Neural cell (in vitro differentiated cells): ENCODE results near the gene NAP1L1. TPM values are rescaled to one million over a fixed set of nuclear protein-coding genes. Genes with fewer than 3 reads are reported as not detected.

ENCODE experiments used
- H2AFZ ChIP-seq: fragments of 200-600, 300-800 bp; sonication (generic), shearing (Covaris generic); 2 replicates; pipeline ENCODE4 v1.6.0; 2014; ENCODE audit warnings: low read depth, mild to moderate bottlenecking, antibody characterized with exemption, low read length, moderate library complexity
- H3F3A ChIP-seq: fragments of 200-600 bp; shearing (Covaris generic); 2 replicates; pipeline ENCODE4 v1.6.1; 2016; ENCODE audit warnings: mild to moderate bottlenecking, moderate library complexity, mixed read lengths, antibody characterized with exemption, low read length; ENCODE audit not compliant: insufficient read depth, poor library complexity, severe bottlenecking
- H3K27ac ChIP-seq: fragments of 200-600, 300-800 bp; sonication (generic), shearing (Covaris generic); 2 replicates; pipeline ENCODE4 v1.5.1; 2014; ENCODE audit warnings: mild to moderate bottlenecking, low read length, moderate library complexity
- H3K27me3 ChIP-seq: fragments of 300-800, 200-600 bp; sonication (generic), shearing (Covaris generic); 2 replicates; pipeline ENCODE4 v1.6.0; 2014; ENCODE audit warnings: mild to moderate bottlenecking, low read depth, low read length, moderate library complexity; ENCODE audit not compliant: insufficient read depth
- H3K36me3 ChIP-seq: fragments of 300-800, 200-600 bp; sonication (generic), shearing (Covaris generic); 2 replicates; pipeline ENCODE4 v1.5.1; 2014; ENCODE audit warnings: mild to moderate bottlenecking, antibody characterized with exemption, low read length, moderate library complexity; ENCODE audit not compliant: insufficient read depth
- H3K4me2 ChIP-seq: fragments of 300-800, 200-600 bp; sonication (generic), shearing (Covaris generic); 2 replicates; pipeline ENCODE4 v1.6.0; 2014; ENCODE audit warnings: mild to moderate bottlenecking, low read length
- H3K4me3 ChIP-seq: fragments of 300-800, 200-600 bp; sonication (generic), shearing (Covaris generic); 2 replicates; pipeline ENCODE4 v1.5.1; 2014; ENCODE audit warnings: mild to moderate bottlenecking, low read length, moderate library complexity
- H3K79me2 ChIP-seq: fragments of 200-600 bp; shearing (Covaris generic); replicated peaks from 2 replicates; pipeline ENCODE4 v1.6.0; 2014; ENCODE audit warnings: mild to moderate bottlenecking, low read length, moderate library complexity; ENCODE audit not compliant: insufficient read depth
- H3K9ac ChIP-seq: fragments of 300-800, 200-600 bp; sonication (generic), shearing (Covaris generic); 2 replicates; pipeline ENCODE4 v1.6.1; 2016; ENCODE audit warnings: mild to moderate bottlenecking, low read length, mixed read lengths
- H3K9me2 ChIP-seq: fragments of 200-600 bp; shearing (Covaris generic); 2 replicates; pipeline ENCODE4 v1.6.1; 2016; ENCODE audit warnings: mild to moderate bottlenecking, low read length, mixed read lengths; ENCODE audit not compliant: insufficient read depth
- H3K9me3 ChIP-seq: fragments of 200-600, 300-800 bp; sonication (generic), shearing (Covaris generic); 2 replicates; pipeline ENCODE4 v1.6.1; 2016; ENCODE audit warnings: mild to moderate bottlenecking, mixed run types, low read length, moderate library complexity, mixed read lengths
- H4K20me1 ChIP-seq: fragments of 200-600 bp; shearing (Covaris generic); 2 replicates; pipeline ENCODE4 v1.6.1; 2016; ENCODE audit warnings: mild to moderate bottlenecking, mixed run types; ENCODE audit not compliant: insufficient read depth
- CTCF ChIP-seq: fragments of 450-650 bp; IDR thresholded peaks from 2 replicates; pipeline ENCODE4 v1.5.1; 2014; ENCODE audit warnings: antibody characterized with exemption, mild to moderate bottlenecking, moderate library complexity; ENCODE audit not compliant: poor library complexity, severe bottlenecking
- EP300 ChIP-seq: fragments of 450-650 bp; conservative IDR thresholded peaks from 2 replicates; pipeline ENCODE4 v1.6.1; 2014; ENCODE audit warnings: antibody characterized with exemption, mild to moderate bottlenecking, moderate library complexity; ENCODE audit not compliant: poor library complexity, severe bottlenecking
- EZH2 ChIP-seq: fragments of 200-600, 300-800 bp; shearing (Covaris generic), sonication (generic); IDR thresholded peaks from 2 replicates; pipeline ENCODE4 v1.6.1; 2014; ENCODE audit warnings: antibody characterized with exemption, low read length, borderline replicate concordance, mild to moderate bottlenecking; ENCODE audit not compliant: insufficient read depth, poor library complexity, severe bottlenecking
- MXI1 ChIP-seq: fragments of 450-650 bp; conservative IDR thresholded peaks from 2 replicates; pipeline ENCODE4 v1.6.1; 2014; ENCODE audit warnings: antibody characterized with exemption, mild to moderate bottlenecking; ENCODE audit not compliant: poor library complexity, severe bottlenecking
- POLR2AphosphoS5 ChIP-seq: IDR thresholded peaks from 2 replicates; pipeline ENCODE4 v1.6.1; 2012
- RAD21 ChIP-seq: fragments of 450-650 bp; conservative IDR thresholded peaks from 2 replicates; pipeline ENCODE4 v1.6.1; 2014; ENCODE audit warnings: antibody characterized with exemption, mild to moderate bottlenecking, moderate library complexity
- REST ChIP-seq: IDR thresholded peaks from 2 replicates; pipeline ENCODE4 v1.6.1; 2012; ENCODE audit warnings: borderline replicate concordance
- SMC3 ChIP-seq: fragments of 450-650 bp; conservative IDR thresholded peaks from 2 replicates; pipeline ENCODE4 v1.6.1; 2014; ENCODE audit warnings: antibody characterized with exemption, mild to moderate bottlenecking, moderate library complexity; ENCODE audit not compliant: poor library complexity
- TAF1 ChIP-seq: IDR thresholded peaks from 2 replicates; pipeline ENCODE4 v1.6.1; 2012; ENCODE audit warnings: low read depth
- polyA plus RNA-seq: library from polyadenylated mRNA; depleted of rRNA; stranded (reverse); fragments of >200 nt; gene quantifications from 2 replicates; pipeline ENCODE4 v1.2.3, GENCODE V29; 2014

The NAP1L1 gene
- polyA plus RNA-seq, 1 donor from 2014 or later: 359 TPM

- no peaks in the 10 kb centered on the region for H4K20me1 ChIP-seq
- peaks cover 7% of the 10 kb centered on the region for H3K27me3 ChIP-seq
- peaks cover 10% of the 10 kb centered on the region for H3K79me2 ChIP-seq
- H3K36me3 ChIP-seq: no peaks in the 10 kb centered on the region
- no peak overlapping the region for H3K4me3 ChIP-seq
- no peaks in the 10 kb centered on the region for H3K9me2 ChIP-seq
- H3K27ac ChIP-seq: no peak overlapping the region
- H3K9ac ChIP-seq: no peak overlapping the region
- no peaks in the 10 kb centered on the region for H3F3A ChIP-seq
- no peaks in the 10 kb centered on the region for H3K9me3 ChIP-seq
- TF ChIP-seq RAD21: no peak
- TF ChIP-seq SMC3: no peak
- TF ChIP-seq MXI1: no peak
- TF ChIP-seq TAF1: no peak
- no peak for TF ChIP-seq EZH2
- no peak for TF ChIP-seq EP300
- no peak for TF ChIP-seq REST
- no peak for TF ChIP-seq CTCF
- TF ChIP-seq POLR2AphosphoS5: no peak
- no peak overlapping the region for H3K4me2 ChIP-seq
- no peak overlapping the region for H2AFZ ChIP-seq
These were observed 60.2 kb downstream of the NAP1L1 start for GRCh38 chr12:76024102-76024781.

- no peaks in the 10 kb centered on the region for H3K9me2 ChIP-seq
- peaks cover under 1% of the 10 kb centered on the region for H3K27me3 ChIP-seq
- H3K79me2 ChIP-seq: peaks cover under 1% of the 10 kb centered on the region
- H3K36me3 ChIP-seq: no peaks in the 10 kb centered on the region
- no peak overlapping the region for H3K4me2 ChIP-seq
- no peak overlapping the region for H3K4me3 ChIP-seq
- no peak for TF ChIP-seq SMC3
- TF ChIP-seq EZH2: no peak
- no peak for TF ChIP-seq POLR2AphosphoS5
- no peak for TF ChIP-seq REST
- TF ChIP-seq EP300: no peak
- TF ChIP-seq RAD21: no peak
- TF ChIP-seq MXI1: no peak
- TF ChIP-seq CTCF: no peak
- no peak for TF ChIP-seq TAF1
- H3K9me3 ChIP-seq: no peaks in the 10 kb centered on the region
- H3F3A ChIP-seq: no peaks in the 10 kb centered on the region
- no peak overlapping the region for H2AFZ ChIP-seq
- no peaks in the 10 kb centered on the region for H4K20me1 ChIP-seq
- H3K27ac ChIP-seq: no peak overlapping the region
- no peak overlapping the region for H3K9ac ChIP-seq
These were observed 61.3 kb downstream of the NAP1L1 start for GRCh38 chr12:76023069-76023690.
